OCI-LY3 (cell line): ENCODE data around the gene SCAND1.

Experiments used
- H2AFZ ChIP-seq: fragments of 200-600, 300-600 bp; shearing (Covaris generic); 2 replicates; pipeline ENCODE4 v1.6.0; 2014; ENCODE audit warnings: antibody characterized with exemption, low read depth, low read length
- H3K27ac ChIP-seq: fragments of 200-600, 300-600 bp; sonication (generic); 2 replicates; pipeline ENCODE4 v1.5.1; 2014; ENCODE audit warnings: mild to moderate bottlenecking, low read length, moderate library complexity, mixed read lengths
- H3K27me3 ChIP-seq: fragments of 200-600, 300-600 bp; sonication (generic); 2 replicates; pipeline ENCODE4 v1.6.1; 2014; ENCODE audit warnings: low read depth, low read length, mixed read lengths
- H3K36me3 ChIP-seq: fragments of 200-600, 300-600 bp; sonication (generic); replicated peaks from 2 replicates; pipeline ENCODE3; 2014; ENCODE audit warnings: low read depth, low read length, mixed read lengths
- H3K4me1 ChIP-seq: fragments of 300-600, 200-600 bp; sonication (generic); 2 replicates; pipeline ENCODE4 v1.6.1; 2014; ENCODE audit warnings: low read length, mixed read lengths
- H3K4me2 ChIP-seq: fragments of 200-600, 300-600 bp; sonication (generic); 2 replicates; pipeline ENCODE4 v1.6.1; 2014; ENCODE audit warnings: low read length, mixed read lengths
- H3K4me3 ChIP-seq: fragments of 300-600, 200-600 bp; sonication (generic); 2 replicates; pipeline ENCODE4 v1.5.1; 2014; ENCODE audit warnings: antibody characterized with exemption, mild to moderate bottlenecking, low read length, moderate library complexity
- H3K79me2 ChIP-seq: fragments of 300-600, 200-600 bp; shearing (Covaris generic); 2 replicates; pipeline ENCODE4 v1.6.1; 2014; ENCODE audit warnings: mild to moderate bottlenecking, low read length, mixed read lengths
- H3K9ac ChIP-seq: fragments of 300-600, 200-600 bp; shearing (Covaris generic); 2 replicates; pipeline ENCODE4 v1.6.0; 2014; ENCODE audit warnings: mild to moderate bottlenecking, low read length, moderate library complexity
- H3K9me3 ChIP-seq: fragments of 200-600, 300-600 bp; shearing (Covaris generic); 2 replicates; pipeline ENCODE4 v1.6.1; 2014; ENCODE audit warnings: low read length, mixed read lengths; ENCODE audit not compliant: insufficient read depth
- H4K20me1 ChIP-seq: fragments of 200-600, 300-600 bp; sonication (generic); 2 replicates; pipeline ENCODE4 v1.6.1; 2016; ENCODE audit warnings: low read length, mixed read lengths; ENCODE audit not compliant: insufficient read depth
- EZH2phosphoT487 ChIP-seq: fragments of 200-600 bp; shearing (Covaris generic); IDR thresholded peaks from 2 replicates; pipeline ENCODE4 v1.6.1; 2018; ENCODE audit warnings: antibody characterized with exemption, mixed run types, low read depth
- TF ChIP-seq, protein P1 (sequence below): fragments of 200-600, 300-600 bp; sonication (generic); IDR thresholded peaks from 2 replicates; pipeline ENCODE4 v1.5.1; 2014; ENCODE audit warnings: antibody characterized with exemption, low read length, low read depth

The SCAND1 gene

DNA sequence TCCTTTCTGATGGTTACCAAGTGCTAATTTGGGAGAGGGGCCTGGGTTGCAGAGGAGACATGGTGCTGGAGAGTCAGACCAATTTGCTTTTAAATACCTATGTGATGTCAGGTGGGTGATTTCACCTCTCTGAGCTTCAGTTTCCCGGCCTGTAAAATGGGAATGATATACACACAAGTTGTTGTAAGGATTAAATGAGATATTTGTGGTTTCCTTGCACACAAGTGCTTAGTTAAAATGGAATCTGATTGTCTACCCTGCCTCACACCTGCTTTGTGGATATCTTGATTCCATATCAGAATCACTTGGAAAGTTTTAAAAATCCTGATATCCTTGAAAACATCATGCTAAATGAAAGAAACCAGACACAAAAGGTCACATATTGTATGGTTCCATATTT, 44.5 kb downstream of the SCAND1 start:
- Histone ChIP-seq H3K9ac (no peak overlapping the region), H3K27me3 (no peaks in the 10 kb centered on the region), H3K9me3 (no peaks in the 10 kb centered on the region), H4K20me1 (peaks cover 36% of the 10 kb centered on the region), H3K27ac (no peak overlapping the region), H2AFZ (no peak overlapping the region), H3K4me3 (no peak overlapping the region), H3K4me2 (peak overlapping the region; percentile 25), H3K79me2 (no peaks in the 10 kb centered on the region), H3K36me3 (peaks cover 27% of the 10 kb centered on the region), H3K4me1 (peaks cover 22% of the 10 kb centered on the region)
- TF ChIP-seq, protein P1, sequence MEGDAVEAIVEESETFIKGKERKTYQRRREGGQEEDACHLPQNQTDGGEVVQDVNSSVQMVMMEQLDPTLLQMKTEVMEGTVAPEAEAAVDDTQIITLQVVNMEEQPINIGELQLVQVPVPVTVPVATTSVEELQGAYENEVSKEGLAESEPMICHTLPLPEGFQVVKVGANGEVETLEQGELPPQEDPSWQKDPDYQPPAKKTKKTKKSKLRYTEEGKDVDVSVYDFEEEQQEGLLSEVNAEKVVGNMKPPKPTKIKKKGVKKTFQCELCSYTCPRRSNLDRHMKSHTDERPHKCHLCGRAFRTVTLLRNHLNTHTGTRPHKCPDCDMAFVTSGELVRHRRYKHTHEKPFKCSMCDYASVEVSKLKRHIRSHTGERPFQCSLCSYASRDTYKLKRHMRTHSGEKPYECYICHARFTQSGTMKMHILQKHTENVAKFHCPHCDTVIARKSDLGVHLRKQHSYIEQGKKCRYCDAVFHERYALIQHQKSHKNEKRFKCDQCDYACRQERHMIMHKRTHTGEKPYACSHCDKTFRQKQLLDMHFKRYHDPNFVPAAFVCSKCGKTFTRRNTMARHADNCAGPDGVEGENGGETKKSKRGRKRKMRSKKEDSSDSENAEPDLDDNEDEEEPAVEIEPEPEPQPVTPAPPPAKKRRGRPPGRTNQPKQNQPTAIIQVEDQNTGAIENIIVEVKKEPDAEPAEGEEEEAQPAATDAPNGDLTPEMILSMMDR: no peak
- no peak for TF ChIP-seq EZH2phosphoT487

DNA sequence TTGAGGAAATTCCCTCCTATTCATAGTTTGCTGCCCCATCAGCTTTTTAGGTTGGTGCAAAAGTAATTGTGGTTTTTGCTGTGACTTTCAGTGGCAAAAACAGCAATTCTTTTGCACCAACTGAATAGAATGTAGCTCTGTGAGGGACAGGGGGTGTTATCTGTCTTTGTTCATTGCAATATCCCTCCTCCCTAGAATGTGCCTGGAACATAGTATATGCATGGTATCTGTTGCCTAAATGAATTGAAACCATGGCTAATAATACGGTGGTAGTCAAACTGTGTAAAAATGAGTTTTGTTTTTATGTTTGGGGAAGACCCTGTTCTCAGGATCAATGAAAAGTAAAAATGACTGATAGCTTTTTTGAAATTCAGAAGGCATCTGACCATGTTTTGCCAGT, 45.1 kb downstream of the SCAND1 start:
- no peaks in the 10 kb centered on the region for H3K27me3 ChIP-seq
- H3K4me2 ChIP-seq: peak overlapping the region; percentile 25
- peaks cover 36% of the 10 kb centered on the region for H4K20me1 ChIP-seq
- H3K4me3 ChIP-seq: no peak overlapping the region
- no peak overlapping the region for H3K27ac ChIP-seq
- H3K9me3 ChIP-seq: no peaks in the 10 kb centered on the region
- no peaks in the 10 kb centered on the region for H3K79me2 ChIP-seq
- TF ChIP-seq, protein P1: no peak
- no peak for TF ChIP-seq EZH2phosphoT487
- H3K4me1 ChIP-seq: peaks cover 22% of the 10 kb centered on the region
- no peak overlapping the region for H2AFZ ChIP-seq
- H3K36me3 ChIP-seq: peaks cover 25% of the 10 kb centered on the region
- no peak overlapping the region for H3K9ac ChIP-seq

DNA sequence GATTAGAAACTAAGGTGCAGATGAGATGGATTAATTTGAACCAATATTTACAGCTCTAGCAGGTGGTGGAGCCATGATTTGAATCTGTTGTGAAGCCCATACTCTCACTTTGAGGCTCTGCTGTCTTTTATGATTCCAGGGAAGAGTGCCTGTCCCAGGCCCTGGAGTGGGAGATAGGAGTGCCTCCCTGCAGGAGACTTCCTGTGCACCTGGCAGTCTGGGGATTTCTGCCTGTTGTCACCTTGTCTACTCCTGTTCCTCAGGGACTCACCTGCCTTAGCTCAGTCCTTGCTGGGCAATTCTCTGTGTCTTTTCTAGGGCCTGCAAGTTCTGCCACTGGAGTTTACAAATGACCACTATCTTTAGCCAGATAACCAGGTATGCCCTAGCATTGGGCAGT, 46.3 kb downstream of the SCAND1 start:
- no peaks in the 10 kb centered on the region for H3K27me3 ChIP-seq
- H2AFZ ChIP-seq: no peak overlapping the region
- H3K4me1 ChIP-seq: peaks cover 22% of the 10 kb centered on the region
- no peaks in the 10 kb centered on the region for H3K79me2 ChIP-seq
- H3K9me3 ChIP-seq: no peaks in the 10 kb centered on the region
- H3K4me3 ChIP-seq: no peak overlapping the region
- peaks cover 36% of the 10 kb centered on the region for H4K20me1 ChIP-seq
- H3K4me2 ChIP-seq: no peak overlapping the region
- TF ChIP-seq, protein P1: no peak
- TF ChIP-seq EZH2phosphoT487: no peak
- no peak overlapping the region for H3K27ac ChIP-seq
- H3K9ac ChIP-seq: no peak overlapping the region
- peaks cover 28% of the 10 kb centered on the region for H3K36me3 ChIP-seq

DNA sequence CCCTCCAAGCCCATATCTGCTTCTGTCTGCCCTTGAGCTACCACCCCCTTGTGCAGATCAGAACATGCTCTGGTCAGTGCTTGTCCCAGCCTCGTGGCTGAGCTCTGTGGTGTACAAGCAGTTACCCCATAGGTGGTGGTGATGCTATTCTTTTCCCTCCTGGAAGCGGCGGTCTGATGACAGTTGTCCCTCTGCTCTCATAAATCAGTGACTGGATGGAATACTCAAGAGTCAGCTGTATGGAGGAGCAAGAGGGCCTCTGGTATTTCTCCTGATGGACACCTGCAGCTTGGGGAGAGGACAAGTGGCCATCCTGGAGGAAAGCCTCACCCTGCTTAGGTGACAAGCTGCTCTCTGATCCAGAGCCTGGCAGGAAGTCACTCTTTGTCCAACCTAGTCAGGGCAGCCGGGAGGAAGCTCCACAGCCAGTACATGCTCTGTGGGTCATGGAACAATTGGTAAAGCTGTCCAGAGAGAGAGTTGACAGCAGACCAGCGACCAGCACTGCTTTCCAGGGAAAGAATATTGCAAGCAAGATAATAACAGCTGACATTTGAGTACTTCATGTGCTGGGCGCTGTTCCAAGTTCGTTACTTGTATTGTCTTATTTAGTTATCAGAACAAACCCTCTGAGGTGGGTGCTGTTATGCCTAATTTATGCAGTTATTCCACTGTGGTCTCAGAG, 47.1 kb downstream of the SCAND1 start:
- peaks cover 22% of the 10 kb centered on the region for H3K4me1 ChIP-seq
- H3K4me3 ChIP-seq: no peak overlapping the region
- H2AFZ ChIP-seq: no peak overlapping the region
- H3K9me3 ChIP-seq: no peaks in the 10 kb centered on the region
- no peaks in the 10 kb centered on the region for H3K27me3 ChIP-seq
- H3K36me3 ChIP-seq: peaks cover 28% of the 10 kb centered on the region
- H3K9ac ChIP-seq: no peak overlapping the region
- H3K27ac ChIP-seq: no peak overlapping the region
- H3K4me2 ChIP-seq: no peak overlapping the region
- H4K20me1 ChIP-seq: peaks cover 41% of the 10 kb centered on the region
- no peaks in the 10 kb centered on the region for H3K79me2 ChIP-seq
- TF ChIP-seq EZH2phosphoT487: no peak
- TF ChIP-seq, protein P1: no peak
